ENCODE results near the gene OR2J1. TPM values are rescaled to one million over a fixed set of nuclear protein-coding genes. Genes with fewer than 3 reads are reported as not detected.
A peak's percentile ranks its signal among the peaks of the same experiment; 100 is the strongest.

OR2J1 gene
- total and polyA plus RNA-seq, 9 of the 15 experiments (the other 6 are each of a cell fraction or from before 2014, with no cell fraction given) = not detected

DNA sequence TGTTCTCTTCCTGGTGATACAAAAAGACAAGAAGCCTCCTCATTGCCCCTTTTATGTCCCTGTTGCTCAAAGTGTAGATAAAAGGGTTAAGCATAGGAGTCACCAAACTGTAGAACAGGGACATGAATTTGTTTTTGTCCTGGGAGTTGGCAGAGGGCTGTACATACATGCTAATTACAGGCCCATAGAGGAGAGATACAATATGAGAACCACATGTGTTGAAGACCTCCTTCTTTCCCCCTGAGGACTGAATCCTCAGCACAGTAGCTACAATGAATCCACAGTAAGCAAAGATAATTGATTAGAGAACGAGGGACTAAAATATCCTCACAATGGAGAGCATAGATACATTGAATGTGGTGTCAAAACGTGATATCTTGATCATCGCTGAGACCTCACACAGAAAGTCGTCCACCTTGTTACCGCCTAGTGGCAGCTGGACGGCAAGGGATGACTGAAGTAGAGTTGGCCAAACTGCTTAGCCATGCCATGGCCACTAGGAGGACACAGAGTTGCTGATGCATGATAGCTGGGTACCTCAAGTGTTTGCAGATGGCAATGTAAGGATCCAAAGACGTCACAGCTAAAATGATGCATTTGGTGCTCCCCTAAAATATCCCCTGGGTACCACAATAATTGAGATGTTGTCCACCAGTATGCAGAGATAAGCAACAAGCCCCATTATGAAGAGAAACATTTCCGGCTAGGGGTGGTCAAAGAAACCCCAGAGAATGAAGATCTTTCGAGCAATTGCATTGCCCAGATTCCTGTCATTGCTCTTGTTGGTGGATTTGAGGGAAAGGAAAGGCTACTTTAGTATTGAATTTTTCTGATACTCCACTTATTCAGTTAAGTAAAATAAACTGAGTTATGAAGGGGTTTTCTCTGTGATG, 27.2 kb upstream of the OR2J1 start (continued):
- TF ChIP-seq, protein P1, sequence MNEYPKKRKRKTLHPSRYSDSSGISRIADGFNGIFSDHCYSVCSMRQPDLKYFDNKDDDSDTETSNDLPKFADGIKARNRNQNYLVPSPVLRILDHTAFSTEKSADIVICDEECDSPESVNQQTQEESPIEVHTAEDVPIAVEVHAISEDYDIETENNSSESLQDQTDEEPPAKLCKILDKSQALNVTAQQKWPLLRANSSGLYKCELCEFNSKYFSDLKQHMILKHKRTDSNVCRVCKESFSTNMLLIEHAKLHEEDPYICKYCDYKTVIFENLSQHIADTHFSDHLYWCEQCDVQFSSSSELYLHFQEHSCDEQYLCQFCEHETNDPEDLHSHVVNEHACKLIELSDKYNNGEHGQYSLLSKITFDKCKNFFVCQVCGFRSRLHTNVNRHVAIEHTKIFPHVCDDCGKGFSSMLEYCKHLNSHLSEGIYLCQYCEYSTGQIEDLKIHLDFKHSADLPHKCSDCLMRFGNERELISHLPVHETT (CRISPR knock-in tag; conservative IDR thresholded peaks at IDR 0.05 in 1 of 2, IDR thresholded peaks at IDR 0.05 in 1 of 2) = no peak
- TF ChIP-seq ZNF184 (CRISPR knock-in tag; IDR thresholded peaks at IDR 0.05) (no peak), TARDBP (IDR thresholded peaks at IDR 0.05) (no peak), ZFP91 (CRISPR knock-in tag; IDR thresholded peaks at IDR 0.05) (no peak), TAF1 (IDR thresholded peaks at IDR 0.05; ENCODE audit: control insufficient read depth, extremely low read depth, insufficient read depth, low read length, severe bottlenecking) (no peak), ZNF133 (CRISPR knock-in tag; IDR thresholded peaks at IDR 0.05) (no peak), ZNF551 (CRISPR knock-in tag; IDR thresholded peaks at IDR 0.05) (no peak), ZNF778 (CRISPR knock-in tag; IDR thresholded peaks at IDR 0.05) (no peak), PCBP2 (IDR thresholded peaks at IDR 0.05; ENCODE audit: low read depth, low read length, poor library complexity, severe bottlenecking) (no peak), CTCFL (IDR thresholded peaks at IDR 0.05; ENCODE audit: borderline replicate concordance, insufficient read depth, low read depth, low read length, poor library complexity, severe bottlenecking) (peak; percentile 4), ZNF76 (CRISPR knock-in tag; IDR thresholded peaks at IDR 0.05; ENCODE audit: borderline replicate concordance) (no peak)
- TF ChIP-seq, protein P2, sequence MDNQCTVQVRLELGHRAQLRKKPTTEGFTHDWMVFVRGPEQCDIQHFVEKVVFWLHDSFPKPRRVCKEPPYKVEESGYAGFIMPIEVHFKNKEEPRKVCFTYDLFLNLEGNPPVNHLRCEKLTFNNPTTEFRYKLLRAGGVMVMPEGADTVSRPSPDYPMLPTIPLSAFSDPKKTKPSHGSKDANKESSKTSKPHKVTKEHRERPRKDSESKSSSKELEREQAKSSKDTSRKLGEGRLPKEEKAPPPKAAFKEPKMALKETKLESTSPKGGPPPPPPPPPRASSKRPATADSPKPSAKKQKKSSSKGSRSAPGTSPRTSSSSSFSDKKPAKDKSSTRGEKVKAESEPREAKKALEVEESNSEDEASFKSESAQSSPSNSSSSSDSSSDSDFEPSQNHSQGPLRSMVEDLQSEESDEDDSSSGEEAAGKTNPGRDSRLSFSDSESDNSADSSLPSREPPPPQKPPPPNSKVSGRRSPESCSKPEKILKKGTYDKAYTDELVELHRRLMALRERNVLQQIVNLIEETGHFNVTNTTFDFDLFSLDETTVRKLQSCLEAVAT (IDR thresholded peaks at IDR 0.05) = no peak
- TF ChIP-seq, protein P3, sequence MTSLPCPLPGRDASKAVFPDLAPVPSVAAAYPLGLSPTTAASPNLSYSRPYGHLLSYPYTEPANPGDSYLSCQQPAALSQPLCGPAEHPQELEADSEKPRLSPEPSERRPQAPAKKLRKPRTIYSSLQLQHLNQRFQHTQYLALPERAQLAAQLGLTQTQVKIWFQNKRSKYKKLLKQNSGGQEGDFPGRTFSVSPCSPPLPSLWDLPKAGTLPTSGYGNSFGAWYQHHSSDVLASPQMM (CRISPR knock-in tag; IDR thresholded peaks at IDR 0.05) = no peak
- TF ChIP-seq, protein P4, sequence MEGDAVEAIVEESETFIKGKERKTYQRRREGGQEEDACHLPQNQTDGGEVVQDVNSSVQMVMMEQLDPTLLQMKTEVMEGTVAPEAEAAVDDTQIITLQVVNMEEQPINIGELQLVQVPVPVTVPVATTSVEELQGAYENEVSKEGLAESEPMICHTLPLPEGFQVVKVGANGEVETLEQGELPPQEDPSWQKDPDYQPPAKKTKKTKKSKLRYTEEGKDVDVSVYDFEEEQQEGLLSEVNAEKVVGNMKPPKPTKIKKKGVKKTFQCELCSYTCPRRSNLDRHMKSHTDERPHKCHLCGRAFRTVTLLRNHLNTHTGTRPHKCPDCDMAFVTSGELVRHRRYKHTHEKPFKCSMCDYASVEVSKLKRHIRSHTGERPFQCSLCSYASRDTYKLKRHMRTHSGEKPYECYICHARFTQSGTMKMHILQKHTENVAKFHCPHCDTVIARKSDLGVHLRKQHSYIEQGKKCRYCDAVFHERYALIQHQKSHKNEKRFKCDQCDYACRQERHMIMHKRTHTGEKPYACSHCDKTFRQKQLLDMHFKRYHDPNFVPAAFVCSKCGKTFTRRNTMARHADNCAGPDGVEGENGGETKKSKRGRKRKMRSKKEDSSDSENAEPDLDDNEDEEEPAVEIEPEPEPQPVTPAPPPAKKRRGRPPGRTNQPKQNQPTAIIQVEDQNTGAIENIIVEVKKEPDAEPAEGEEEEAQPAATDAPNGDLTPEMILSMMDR (IDR thresholded peaks at IDR 0.05 in 2 of 3, conservative IDR thresholded peaks at IDR 0.05 in 1 of 3; ENCODE audit: insufficient read depth in 2 of 3, low read depth in 1 of 3, low read length in 3 of 3) = peak; percentile 97 to 99 (median 98)

All from K562 (cell line).